SU-DHL-6 (cell line): Measurements from ENCODE around the gene PRDM16.

Source experiments
- H2AFZ ChIP-seq: fragments of 200-600 bp; sonication (generic); 2 replicates; pipeline ENCODE4 v1.6.1; 2014; ENCODE audit warnings: low read depth, mild to moderate bottlenecking, moderate library complexity, mixed read lengths, antibody characterized with exemption, low read length; ENCODE audit not compliant: severe bottlenecking
- H3F3A ChIP-seq: fragments of 200-600 bp; shearing (Covaris generic); 2 replicates; pipeline ENCODE4 v1.6.0; 2016; ENCODE audit warnings: antibody characterized with exemption, mild to moderate bottlenecking; ENCODE audit not compliant: insufficient read depth
- H3K27ac ChIP-seq: fragments of 200-600 bp; sonication (generic); 2 replicates; pipeline ENCODE4 v1.5.1; 2016; ENCODE audit warnings: low read depth, mild to moderate bottlenecking, low read length, moderate library complexity, mixed read lengths
- H3K27me3 ChIP-seq: fragments of 200-600 bp; sonication (generic), shearing (Covaris generic); 2 replicates; pipeline ENCODE4 v1.6.0; 2014; ENCODE audit warnings: mild to moderate bottlenecking, low read length
- H3K36me3 ChIP-seq: fragments of 200-600 bp; sonication (generic); 2 replicates; pipeline ENCODE4 v1.6.1; 2014; ENCODE audit warnings: mild to moderate bottlenecking, low read length, mixed read lengths
- H3K4me2 ChIP-seq: fragments of 300-600, 200-600 bp; shearing (Covaris generic), sonication (generic); 2 replicates; pipeline ENCODE4 v1.6.0; 2014; ENCODE audit warnings: low read length, low read depth, mild to moderate bottlenecking; ENCODE audit not compliant: poor library complexity, severe bottlenecking
- H3K4me3 ChIP-seq: fragments of 200-600 bp; sonication (generic); 2 replicates; pipeline ENCODE4 v1.5.1; 2014; ENCODE audit warnings: antibody characterized with exemption, low read length, mild to moderate bottlenecking, mixed read lengths; ENCODE audit not compliant: insufficient read depth, poor library complexity, severe bottlenecking
- H3K79me2 ChIP-seq: fragments of 200-600 bp; sonication (generic); 2 replicates; pipeline ENCODE4 v1.6.1; 2014; ENCODE audit warnings: mild to moderate bottlenecking, low read length, moderate library complexity; ENCODE audit not compliant: insufficient read depth
- H3K9ac ChIP-seq: fragments of 200-600 bp; sonication (generic); 2 replicates; pipeline ENCODE4 v1.7.0; 2014; ENCODE audit warnings: mild to moderate bottlenecking, low read length
- H3K9me2 ChIP-seq: fragments of 200-600 bp; sonication (generic); replicated peaks from 2 replicates; pipeline ENCODE4 v1.6.1; 2014; ENCODE audit warnings: low read length; ENCODE audit not compliant: insufficient read depth
- H3K9me3 ChIP-seq: fragments of 200-600 bp; sonication (generic); 2 replicates; pipeline ENCODE4 v1.6.1; 2014; ENCODE audit warnings: low read length, mixed read lengths; ENCODE audit not compliant: insufficient read depth
- H4K20me1 ChIP-seq: fragments of 200-600 bp; sonication (generic); 2 replicates; pipeline ENCODE4 v1.6.1; 2014; ENCODE audit warnings: low read depth, mild to moderate bottlenecking, antibody characterized with exemption, low read length, moderate library complexity, mixed read lengths
- CTCF ChIP-seq: fragments of 200-600 bp; sonication (generic); IDR thresholded peaks from one replicate; pipeline ENCODE4 v1.5.1; 2017; ENCODE audit warnings: antibody characterized with exemption, mild to moderate bottlenecking, low read length, moderate library complexity; ENCODE audit not compliant: insufficient read depth, poor library complexity, severe bottlenecking
- EZH2phosphoT487 ChIP-seq: fragments of 200-600 bp; sonication (generic), shearing (Covaris generic); conservative IDR thresholded peaks from 2 replicates; pipeline ENCODE4 v1.6.1; 2018; ENCODE audit warnings: mild to moderate bottlenecking, antibody characterized with exemption, low read length, moderate library complexity, mixed read lengths

Gene PRDM16

DNA sequence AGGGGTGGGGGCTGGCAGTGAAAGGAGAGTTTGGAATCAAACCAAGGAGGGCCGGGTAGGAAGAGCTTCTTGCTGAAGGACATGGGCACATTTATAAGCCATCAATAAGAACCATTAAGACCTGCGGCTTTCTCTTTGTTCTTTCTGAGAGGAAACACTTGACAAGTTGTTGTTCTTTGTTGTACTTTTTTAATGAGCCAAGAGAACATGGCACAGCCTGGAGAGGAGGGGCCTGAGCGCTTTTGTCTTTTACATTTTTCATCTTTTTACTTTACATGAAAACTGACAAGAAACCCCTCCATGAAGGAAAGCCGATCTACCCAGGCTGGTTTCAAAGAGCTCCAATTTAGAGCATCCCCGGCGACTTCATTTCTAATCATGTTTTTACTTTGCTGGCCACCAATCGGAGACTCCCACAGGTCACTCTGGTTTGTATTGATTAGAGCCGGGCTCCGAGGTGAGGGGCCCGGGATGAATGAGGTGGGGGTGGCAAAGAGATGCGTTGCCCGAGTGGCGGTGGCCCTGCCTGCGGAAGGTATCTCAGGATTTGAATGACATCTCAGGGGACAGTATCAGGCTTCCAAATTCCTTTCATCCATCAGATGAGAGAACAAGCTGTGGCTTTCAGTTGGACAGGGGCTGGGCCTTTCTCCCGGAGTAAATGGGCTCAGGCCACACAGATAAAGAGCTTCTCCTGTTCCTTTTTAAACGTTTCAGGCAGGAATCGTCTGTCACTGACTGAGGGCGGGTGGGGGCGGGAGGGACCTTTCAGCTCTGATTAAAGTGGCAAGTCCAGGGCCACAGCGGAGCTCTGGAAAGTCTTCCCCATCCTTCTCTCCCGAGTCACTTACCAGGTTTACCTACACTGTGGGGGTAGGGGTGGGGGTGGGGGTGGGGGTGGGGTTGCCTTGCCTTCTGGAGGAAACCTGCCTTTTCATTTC is 246.7 kb downstream of the PRDM16 start:
- no peak overlapping the region for H3K27ac ChIP-seq

DNA sequence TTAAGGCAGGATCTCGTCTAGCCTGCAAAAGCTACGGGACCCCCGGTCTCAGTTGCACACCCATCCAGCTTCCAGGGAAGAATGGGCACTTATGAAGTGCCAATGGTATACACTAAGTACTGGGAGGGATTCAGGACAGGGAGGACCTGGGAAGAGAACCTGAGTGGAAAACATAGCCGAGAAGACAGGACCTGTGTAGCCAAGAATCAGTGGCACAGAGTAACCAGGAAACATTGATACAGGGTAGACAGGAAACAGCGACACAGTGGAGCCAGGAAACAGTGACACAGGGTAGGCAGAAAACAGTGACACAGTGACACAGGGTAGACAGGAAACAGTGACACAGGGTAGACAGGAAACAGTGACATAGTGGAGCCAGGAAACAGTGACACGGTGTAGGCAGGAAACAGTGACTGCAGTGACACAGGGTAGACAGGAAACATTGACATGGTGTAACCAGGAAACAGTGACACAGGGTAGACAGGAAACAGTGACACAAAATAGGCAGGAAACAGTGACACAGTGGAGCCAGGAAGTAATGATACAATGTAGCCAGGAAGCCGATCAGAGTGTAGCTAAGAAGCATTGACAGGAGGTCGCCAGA is 247.4 kb downstream of the PRDM16 start:
- H3K27me3 ChIP-seq, result no peaks in the 10 kb centered on the region
- H3F3A ChIP-seq, result no peaks in the 10 kb centered on the region
- no peak for TF ChIP-seq CTCF
- TF ChIP-seq EZH2phosphoT487, result no peak
- no peak overlapping the region for H2AFZ ChIP-seq
- H3K9ac ChIP-seq, result no peak overlapping the region
- no peak overlapping the region for H3K4me3 ChIP-seq
- no peak overlapping the region for H3K4me2 ChIP-seq
- no peaks in the 10 kb centered on the region for H4K20me1 ChIP-seq
- no peak overlapping the region for H3K27ac ChIP-seq
- no peaks in the 10 kb centered on the region for H3K79me2 ChIP-seq
- H3K9me2 ChIP-seq, result no peaks in the 10 kb centered on the region
- no peaks in the 10 kb centered on the region for H3K36me3 ChIP-seq
- no peaks in the 10 kb centered on the region for H3K9me3 ChIP-seq

More for the DNA sequence above, 246.7 kb downstream of the PRDM16 start:
- Histone ChIP-seq H3K9ac (no peak overlapping the region), H2AFZ (no peak overlapping the region), H3K79me2 (no peaks in the 10 kb centered on the region), H3K4me2 (no peak overlapping the region), H3K27me3 (no peaks in the 10 kb centered on the region), H3F3A (no peaks in the 10 kb centered on the region), H3K4me3 (no peak overlapping the region), H3K9me3 (no peaks in the 10 kb centered on the region), H3K9me2 (no peaks in the 10 kb centered on the region), H3K36me3 (no peaks in the 10 kb centered on the region), H4K20me1 (no peaks in the 10 kb centered on the region)
- no peak for TF ChIP-seq EZH2phosphoT487
- no peak for TF ChIP-seq CTCF

DNA sequence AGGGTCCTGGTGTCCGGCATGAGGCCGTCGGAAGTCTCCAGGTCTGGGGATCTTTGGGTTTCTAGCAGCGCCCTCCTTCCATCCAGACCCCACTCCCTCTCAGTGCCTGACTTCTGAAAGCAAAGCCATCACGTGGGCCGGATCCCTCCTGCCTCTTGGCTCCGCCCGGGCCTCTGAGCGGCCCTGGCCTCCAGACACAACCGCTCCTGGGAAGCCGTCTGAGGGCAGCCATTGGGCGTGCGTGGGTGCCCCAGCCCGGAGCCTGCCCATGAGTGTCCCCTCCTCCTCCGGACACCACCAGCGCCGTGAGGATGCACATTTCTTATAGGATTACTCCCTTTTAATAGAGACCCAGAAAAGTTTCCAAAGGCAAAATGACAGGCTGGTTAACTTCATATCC is 248.5 kb downstream of the PRDM16 start:
- Histone ChIP-seq H3K9me2 (no peaks in the 10 kb centered on the region), H3K4me2 (no peak overlapping the region), H3K9me3 (no peaks in the 10 kb centered on the region), H3K36me3 (no peaks in the 10 kb centered on the region), H3K27me3 (no peaks in the 10 kb centered on the region), H3F3A (no peaks in the 10 kb centered on the region), H3K9ac (no peak overlapping the region), H3K27ac (no peak overlapping the region), H2AFZ (no peak overlapping the region), H3K4me3 (no peak overlapping the region), H3K79me2 (no peaks in the 10 kb centered on the region), H4K20me1 (no peaks in the 10 kb centered on the region)
- TF ChIP-seq EZH2phosphoT487 (no peak), CTCF (no peak)
